RWPE1 (cell line): ENCODE results near the gene FDX1.
"Not testable (repeated sequence)": the region's sequence is repeated elsewhere in the genome, so short reads cannot be mapped to it uniquely, and the experiment has no call there.

Experiments used
- CTCF ChIA-PET: fragments of 350-600 bp; sonication (Branson Sonifier 250); formaldehyde crosslinking; extraction: SDS; loops from one replicate; lab custom pipeline; 2021; lab: Yijun Ruan, JAX
- POLR2A ChIA-PET: fragments of 400-600 bp; formaldehyde crosslinking; extraction: SDS; loops from one replicate; lab custom pipeline; 2020; ENCODE audit warnings: antibody characterized with exemption; ENCODE audit not compliant: low non-redundant PET; lab: Yijun Ruan, JAX
- DNase-seq: peaks from one replicate; pipeline ENCODE4 v3.0.0; 2012; ENCODE audit warnings: low spot score
- H3K27ac ChIP-seq: fragments of 450-650 bp; 2 replicates; pipeline ENCODE4 v1.5.1; 2017
- TF ChIP-seq, protein P1 (sequence below): fragments of 450-650 bp; conservative IDR thresholded peaks from 2 replicates; pipeline ENCODE4 v1.5.1; 2017; ENCODE audit warnings: low read depth, mild to moderate bottlenecking

Gene FDX1, protein sequence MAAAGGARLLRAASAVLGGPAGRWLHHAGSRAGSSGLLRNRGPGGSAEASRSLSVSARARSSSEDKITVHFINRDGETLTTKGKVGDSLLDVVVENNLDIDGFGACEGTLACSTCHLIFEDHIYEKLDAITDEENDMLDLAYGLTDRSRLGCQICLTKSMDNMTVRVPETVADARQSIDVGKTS

DNA sequence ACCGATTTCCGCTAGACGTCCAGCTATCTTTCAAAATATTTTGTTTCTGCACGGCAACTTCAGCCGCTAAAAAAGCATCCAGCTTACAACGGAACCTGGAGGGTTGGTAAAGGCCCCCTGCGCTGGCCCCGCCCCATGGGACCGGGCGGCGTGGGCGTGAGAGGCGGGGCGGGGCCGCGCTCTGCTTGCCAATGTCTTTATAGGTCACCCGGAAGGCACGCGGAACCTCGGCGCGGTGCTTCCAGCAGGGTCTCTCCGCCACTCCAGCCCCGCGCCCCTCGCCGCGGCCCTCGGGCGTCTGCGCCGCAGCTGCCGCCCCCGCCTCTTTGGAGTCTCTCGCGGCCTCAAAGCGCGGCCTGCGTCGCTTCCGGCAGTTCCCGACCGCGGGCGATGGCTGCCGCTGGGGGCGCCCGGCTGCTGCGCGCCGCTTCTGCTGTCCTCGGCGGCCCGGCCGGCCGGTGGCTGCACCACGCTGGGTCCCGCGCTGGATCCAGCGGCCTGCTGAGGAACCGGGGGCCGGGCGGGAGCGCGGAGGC lies at the start of gene FDX1:
Gene FDX1, plus strand, starts transcription at position 218 of the 536 bp plus-strand sequence. Its CDS starts 173 bp downstream, at position 391.
- H3K27ac ChIP-seq = peak within 1 kb of the TSS; percentile 85
- CTCF ChIA-PET = interaction anchor here (0.6 to 0.9 kb wide), 6 partner anchors 54 to 1060 kb away, joined by 3 to 6 read pairs (median 4); no protein-coding TSS in a partner anchor
- POLR2A ChIA-PET = interaction anchor here (0.5 kb wide), 1 partner anchor 1649 kb away, joined by 3 read pairs; no protein-coding TSS in a partner anchor
- peak; percentile 85 for DNase-seq
- TF ChIP-seq, protein P1, sequence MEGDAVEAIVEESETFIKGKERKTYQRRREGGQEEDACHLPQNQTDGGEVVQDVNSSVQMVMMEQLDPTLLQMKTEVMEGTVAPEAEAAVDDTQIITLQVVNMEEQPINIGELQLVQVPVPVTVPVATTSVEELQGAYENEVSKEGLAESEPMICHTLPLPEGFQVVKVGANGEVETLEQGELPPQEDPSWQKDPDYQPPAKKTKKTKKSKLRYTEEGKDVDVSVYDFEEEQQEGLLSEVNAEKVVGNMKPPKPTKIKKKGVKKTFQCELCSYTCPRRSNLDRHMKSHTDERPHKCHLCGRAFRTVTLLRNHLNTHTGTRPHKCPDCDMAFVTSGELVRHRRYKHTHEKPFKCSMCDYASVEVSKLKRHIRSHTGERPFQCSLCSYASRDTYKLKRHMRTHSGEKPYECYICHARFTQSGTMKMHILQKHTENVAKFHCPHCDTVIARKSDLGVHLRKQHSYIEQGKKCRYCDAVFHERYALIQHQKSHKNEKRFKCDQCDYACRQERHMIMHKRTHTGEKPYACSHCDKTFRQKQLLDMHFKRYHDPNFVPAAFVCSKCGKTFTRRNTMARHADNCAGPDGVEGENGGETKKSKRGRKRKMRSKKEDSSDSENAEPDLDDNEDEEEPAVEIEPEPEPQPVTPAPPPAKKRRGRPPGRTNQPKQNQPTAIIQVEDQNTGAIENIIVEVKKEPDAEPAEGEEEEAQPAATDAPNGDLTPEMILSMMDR = peak; percentile 83

DNA sequence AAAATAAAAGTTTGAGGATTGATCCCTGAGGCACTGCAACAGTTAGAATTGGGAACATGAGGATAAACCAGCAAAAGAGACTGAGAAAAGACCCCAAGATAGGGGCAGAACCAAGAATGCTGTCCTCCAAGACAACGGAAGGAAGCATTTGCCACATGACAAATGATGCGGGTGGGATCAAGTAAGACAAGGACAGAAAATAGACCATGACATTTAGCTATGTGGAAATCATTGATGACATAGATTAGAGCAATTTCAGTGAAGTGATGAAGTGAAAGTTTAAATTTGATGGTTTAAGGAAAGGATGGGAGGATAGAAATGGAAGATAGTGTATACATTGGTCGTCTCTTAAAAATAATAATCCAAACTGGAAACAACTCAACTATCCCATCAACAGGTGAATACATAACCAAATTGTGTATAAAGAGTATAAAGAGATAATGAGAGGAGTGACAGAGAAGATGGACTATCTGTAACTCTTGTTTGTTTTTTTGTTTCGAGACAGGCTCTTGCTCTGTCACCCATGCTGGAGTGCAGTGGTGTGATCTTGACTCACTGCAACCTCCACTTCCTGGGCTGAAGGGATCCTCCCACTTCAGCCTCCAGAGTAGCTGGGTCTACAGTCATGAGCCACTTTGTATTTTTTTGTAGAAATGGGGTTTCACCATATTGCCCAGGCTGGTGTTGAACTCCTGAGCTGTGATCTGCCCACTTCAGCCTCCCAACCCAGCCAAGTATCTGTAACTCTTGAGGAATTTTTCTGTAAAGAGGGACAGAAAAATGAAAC lies 48.7 kb upstream of the FDX1 start:
- CTCF ChIA-PET = interaction anchor here (0.6 kb wide), 1 partner anchor 53 kb away, joined by 4 read pairs; no protein-coding TSS in a partner anchor
- H3K27ac ChIP-seq = no peak overlapping the region
- POLR2A ChIA-PET = no interaction called here
- no peak for DNase-seq
- TF ChIP-seq, protein P1 = no peak

DNA sequence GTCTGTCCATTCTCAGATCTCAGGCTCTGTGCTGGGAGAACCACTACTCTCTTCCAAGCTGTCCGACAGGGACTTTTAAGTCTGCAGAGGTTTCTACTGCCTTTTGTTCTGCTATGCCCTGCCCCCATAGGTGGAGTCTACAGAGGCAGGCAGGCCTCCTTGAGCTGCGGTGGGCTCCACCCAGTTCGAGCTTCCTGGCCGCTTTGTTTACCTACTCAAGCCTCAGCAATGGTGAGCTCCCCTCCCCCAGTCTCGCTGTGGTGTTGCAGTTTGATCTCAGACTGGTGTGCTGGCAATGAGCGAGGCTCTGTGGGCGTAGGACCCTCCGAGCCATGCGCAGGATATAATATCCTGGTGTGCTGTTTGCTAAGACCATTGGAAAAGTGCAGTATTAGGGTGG lies 41.5 kb upstream of the FDX1 start:
- POLR2A ChIA-PET, H3K27ac ChIP-seq, CTCF ChIA-PET, DNase-seq: not testable (repeated sequence)

DNA sequence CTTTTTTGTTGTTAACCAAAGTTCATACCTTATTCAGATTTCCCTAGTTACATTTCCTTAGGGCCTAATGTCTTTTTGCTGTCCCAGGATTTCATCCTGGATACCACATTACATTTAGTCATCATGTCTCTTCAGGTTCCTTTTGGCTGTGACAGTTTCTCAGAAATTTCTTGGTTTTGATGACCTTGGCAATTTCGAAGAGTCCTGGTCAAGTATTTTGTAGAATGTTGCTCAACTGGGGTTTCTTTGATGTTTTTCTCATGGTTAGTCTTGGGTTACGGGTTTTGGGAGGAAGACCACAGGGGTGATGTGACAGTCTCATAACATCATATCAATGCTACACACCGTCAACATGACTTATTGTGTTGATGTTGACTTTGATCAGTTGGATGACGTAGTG lies 39.8 kb upstream of the FDX1 start:
- DNase-seq = no peak
- ChIA-PET POLR2A (no interaction called here), CTCF (interaction anchor here (0.7 kb wide), 1 partner anchor 10 kb away, joined by 3 read pairs; no protein-coding TSS in a partner anchor)
- TF ChIP-seq, protein P1 = no peak
- H3K27ac ChIP-seq = no peak overlapping the region

DNA sequence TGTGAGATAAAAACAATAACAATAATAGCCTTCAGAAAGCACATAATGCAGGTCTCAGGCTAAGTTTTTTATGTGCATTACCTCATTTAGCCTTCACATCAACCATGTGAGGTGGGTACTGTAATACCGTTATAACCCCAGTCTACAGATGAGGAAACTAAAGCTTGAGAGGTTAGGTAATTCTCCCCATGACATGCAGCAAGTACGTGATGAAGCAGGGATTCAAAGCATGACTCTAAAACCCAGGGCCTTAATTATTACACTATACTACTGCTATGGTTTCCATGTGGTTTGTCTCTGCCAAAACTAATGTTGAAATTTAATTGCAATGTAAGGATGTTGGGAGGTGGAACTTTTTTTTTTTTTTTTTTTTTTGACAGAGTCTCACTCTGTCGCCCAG lies 37.7 kb upstream of the FDX1 start:
- CTCF ChIA-PET = no interaction called here
- POLR2A ChIA-PET = no interaction called here
- no peak for DNase-seq
- no peak overlapping the region for H3K27ac ChIP-seq
- TF ChIP-seq, protein P1 = no peak

DNA sequence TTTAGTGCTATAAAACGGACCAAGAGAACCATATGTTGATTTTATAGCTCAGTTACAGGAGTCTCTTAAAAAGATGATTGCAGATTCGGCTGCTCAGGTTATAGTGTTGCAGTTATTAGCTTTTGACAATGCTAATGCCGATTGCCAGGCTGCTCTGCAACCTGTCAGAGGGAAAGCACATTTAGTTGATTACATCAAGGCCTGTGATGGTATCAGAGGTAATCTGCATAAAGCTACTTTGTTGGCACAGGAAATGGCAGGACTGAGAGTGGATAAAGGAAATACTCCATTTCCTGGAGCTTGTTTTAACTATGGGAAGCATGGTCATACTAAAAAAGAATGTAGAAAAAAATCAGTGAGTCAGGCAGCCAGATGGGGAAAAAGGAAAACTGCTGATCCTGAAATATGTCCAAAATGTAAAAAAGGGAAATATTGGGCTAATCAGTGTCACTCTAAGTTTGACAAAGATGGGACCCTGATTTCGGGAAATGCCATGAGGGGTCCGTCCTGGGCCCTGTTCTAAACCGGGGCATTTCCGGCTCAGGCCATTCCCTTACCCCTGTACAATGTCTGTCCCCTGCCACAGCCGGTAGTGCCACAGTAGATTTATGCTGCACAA lies 32.0 kb upstream of the FDX1 start:
- H3K27ac ChIP-seq, POLR2A ChIA-PET, DNase-seq: not testable (repeated sequence)
- CTCF ChIA-PET = interaction anchor here (0.6 kb wide), 1 partner anchor 33 kb away, joined by 3 read pairs; no protein-coding TSS in a partner anchor

DNA sequence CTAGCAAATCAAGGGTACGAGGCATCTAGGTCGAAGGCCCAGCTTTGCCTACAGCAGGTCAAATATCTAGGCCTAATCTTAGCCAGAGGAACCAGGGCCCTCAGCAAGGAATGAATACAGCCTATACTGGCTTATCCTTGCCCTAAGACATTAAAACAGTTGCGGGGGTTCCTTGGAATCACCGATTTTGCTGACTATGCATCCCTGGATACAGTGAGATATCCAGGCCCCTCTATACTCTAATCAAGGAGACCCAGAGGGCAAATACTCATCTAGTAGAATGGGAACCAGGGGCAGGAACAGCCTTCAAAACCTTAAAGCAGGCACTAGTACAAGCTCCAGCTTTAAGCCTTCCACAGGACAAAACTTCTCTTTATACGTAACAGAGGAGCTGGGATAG lies 26.2 kb upstream of the FDX1 start:
- H3K27ac ChIP-seq, CTCF ChIA-PET, DNase-seq, POLR2A ChIA-PET: not testable (repeated sequence)

DNA sequence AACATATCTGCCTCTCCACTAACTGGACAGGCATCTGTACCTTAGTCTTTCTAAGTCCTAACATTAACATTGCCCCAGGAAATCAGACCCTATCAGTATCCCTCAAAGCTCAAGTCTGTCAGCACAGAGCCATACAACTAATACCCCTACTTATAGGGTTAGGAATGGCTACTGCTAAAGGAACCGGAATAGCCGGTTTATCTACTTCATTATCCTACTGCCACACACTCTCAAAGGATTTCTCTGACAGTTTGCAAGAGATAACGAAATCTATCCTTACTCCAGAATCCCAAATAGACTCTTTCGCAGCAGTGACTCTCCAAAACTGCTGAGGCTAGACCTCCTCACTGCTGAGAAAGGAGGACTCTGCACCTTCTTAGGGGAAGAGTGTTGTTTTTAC lies 24.1 kb upstream of the FDX1 start:
- DNase-seq, CTCF ChIA-PET, POLR2A ChIA-PET, H3K27ac ChIP-seq: not testable (repeated sequence)
